HG03442 (cell line): Measurements from ENCODE around the gene PSMD6.

Experiments used
- ATAC-seq: cut with Tn5 transposase; IDR thresholded peaks from one replicate; pipeline ENCODE4 v1.9.1; 2021; ENCODE audit warnings: mild to moderate bottlenecking, moderate library complexity; ENCODE audit not compliant: unreplicated experiment

PSMD6 gene

GRCh38 chr3:63980830-63981498 is 42.3 kb downstream of the PSMD6 start:
- no peak for ATAC-seq

DNA sequence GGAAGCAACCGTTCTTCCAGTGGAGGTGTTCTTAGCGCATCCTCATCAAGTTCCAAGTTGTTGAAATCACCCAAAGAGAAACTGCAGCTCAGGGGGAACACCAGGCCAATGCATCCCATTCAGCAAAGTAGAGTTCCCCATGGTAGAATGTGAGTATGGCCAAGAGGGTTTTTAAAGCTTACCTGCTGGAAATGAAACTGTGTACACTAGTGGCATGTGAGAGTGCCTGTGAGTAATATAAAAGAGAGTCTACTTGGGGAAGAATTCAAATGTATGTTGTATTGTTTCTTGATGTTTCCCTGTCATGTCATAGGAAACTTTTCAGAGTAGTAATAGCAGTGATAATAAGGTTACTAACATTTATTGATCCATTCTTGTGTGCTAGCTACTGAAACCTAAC is 43.3 kb downstream of the PSMD6 start:
- ATAC-seq, result no peak

DNA sequence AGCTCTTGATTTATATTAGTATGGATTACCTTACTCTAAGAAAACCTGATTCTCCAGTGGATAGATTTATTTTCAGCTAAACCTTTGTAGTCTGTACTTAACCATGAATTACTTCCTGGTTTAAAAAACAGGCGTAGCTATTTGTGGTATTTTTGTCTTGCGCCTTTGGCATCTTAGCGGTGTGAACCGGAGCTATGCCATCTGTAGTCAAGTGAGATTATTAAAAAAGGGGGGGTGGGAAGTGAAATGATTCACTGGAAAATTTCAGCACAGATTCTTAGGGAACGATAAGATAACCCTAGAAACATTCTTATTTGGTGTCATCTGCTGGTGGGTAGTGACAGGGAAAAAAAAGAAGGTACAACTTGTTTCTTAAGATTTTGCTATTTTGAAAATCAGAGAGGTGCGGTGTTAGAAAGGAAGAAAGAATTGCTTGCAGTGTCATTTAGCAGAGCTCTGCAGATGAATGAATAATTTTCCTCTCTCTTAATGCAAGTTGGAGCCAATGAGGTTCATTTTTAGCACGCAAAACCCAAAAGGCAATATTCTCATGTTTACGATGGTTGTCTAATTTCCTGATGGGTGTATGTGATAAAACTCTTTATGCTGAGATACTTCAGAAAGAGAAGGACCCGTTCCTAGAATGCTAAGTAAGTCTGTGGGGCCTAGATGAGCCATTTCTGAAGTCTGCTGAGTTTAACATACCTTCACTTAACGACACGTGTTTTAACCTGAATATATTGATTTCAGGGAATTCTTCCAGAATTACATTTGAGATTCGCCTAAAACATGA is 44.0 kb downstream of the PSMD6 start:
- no peak for ATAC-seq

- ATAC-seq, result no peak
These were observed 45.4 kb downstream of the PSMD6 start for GRCh38 chr3:63977893-63978292.

DNA sequence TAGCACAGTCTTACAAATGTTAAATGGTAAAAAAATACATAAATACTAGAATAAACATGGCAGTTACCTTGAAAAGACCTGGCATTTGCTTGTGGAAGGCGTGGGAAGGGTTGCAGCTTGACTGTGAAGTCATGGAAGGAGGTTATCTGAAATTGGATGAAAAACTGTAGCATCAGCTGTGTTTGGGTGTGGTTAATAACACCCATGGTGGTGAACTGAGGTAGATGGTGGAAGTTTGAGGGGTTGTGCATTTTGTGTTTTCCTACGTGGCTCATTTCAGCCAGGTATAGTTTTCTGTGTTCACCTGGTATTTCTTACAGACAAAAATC is 46.5 kb downstream of the PSMD6 start:
- ATAC-seq, result no peak

GRCh38 chr3:63976161-63976871 is 47.0 kb downstream of the PSMD6 start:
- ATAC-seq, result no peak

DNA sequence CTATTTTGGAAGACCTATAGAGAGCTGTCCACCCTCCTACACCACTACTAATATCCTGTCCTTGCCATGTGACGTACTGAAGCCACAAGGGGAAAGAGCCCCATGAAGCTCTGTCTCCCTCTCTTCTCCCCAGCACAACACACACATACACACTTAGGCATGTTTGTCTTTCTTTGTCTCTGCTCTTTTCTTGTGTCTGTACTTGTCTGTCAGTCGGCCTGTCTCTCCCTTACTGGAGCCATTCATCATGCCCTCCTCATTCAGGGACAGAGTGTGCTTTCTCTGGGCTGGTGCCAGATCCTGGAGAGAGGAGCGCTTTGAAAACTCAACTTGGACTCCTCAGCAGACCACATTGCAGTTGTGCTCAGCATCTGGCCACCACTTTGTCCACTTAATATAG is 47.6 kb downstream of the PSMD6 start:
- no peak for ATAC-seq

GRCh38 chr3:63974451-63974850 is 48.8 kb downstream of the PSMD6 start:
- ATAC-seq, result no peak

DNA sequence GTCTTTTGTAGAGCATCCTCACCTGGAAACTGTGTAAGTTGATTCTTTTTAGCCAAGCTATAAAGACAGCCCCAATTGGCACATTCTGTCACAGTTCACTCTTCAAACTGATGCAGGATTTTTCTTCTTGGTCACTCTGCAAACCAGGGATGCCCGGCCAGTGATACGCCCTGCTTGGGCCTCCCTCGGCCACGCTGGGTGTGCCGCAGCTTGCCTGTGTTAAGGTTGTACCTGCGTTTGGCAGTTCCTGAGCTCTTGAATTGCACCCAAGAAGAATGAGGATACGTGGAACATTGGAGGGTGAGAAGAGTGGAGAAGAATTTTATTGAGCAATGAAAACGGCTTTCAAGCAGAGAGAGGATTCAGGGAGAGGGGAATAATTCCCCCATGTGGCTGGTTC is 49.9 kb downstream of the PSMD6 start:
- ATAC-seq, result no peak

DNA sequence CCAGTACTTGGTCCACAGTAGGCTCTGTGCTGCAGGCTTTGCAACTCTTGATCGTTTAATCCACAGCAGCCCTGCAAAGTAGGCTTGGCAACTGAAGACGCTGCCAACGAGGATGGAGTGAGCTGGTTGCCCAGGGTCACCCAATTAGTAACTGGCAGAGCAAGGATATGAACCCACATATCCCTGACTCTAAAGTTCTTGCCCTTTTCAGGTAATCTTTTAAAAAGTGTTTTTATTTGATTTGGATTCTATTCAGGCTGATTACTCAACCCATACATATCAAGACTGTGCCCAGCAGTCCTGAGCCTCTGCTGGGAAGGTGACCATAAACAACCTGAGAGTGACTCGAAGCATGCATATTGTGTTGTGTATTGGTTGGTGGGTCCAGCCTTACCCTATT is 50.3 kb downstream of the PSMD6 start:
- no peak for ATAC-seq

DNA sequence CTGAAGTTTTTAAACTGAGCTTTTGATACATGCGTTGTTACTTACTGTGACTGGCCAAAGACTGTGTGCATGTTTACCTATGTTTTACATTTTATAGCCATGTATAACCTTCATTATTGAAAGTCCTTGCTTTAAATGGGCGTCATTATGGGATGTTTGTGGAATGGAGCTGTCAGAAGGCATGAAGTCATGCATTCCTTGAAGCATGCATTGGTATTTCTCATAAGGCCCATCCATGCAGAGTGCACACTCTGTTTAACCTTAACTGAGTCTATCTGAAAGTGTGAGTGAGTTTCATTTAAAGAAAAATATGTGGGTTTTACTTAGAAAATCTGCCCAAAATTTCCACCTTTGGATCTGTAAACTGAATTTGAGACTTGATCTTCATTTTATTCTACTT is 51.1 kb downstream of the PSMD6 start:
- ATAC-seq, result no peak

GRCh38 chr3:63970631-63971475 is 52.4 kb downstream of the PSMD6 start:
- no peak for ATAC-seq

- no peak for ATAC-seq
These were observed 53.4 kb downstream of the PSMD6 start for GRCh38 chr3:63969876-63970275.

GRCh38 chr3:63968612-63969350 is 54.5 kb downstream of the PSMD6 start:
- no peak for ATAC-seq

DNA sequence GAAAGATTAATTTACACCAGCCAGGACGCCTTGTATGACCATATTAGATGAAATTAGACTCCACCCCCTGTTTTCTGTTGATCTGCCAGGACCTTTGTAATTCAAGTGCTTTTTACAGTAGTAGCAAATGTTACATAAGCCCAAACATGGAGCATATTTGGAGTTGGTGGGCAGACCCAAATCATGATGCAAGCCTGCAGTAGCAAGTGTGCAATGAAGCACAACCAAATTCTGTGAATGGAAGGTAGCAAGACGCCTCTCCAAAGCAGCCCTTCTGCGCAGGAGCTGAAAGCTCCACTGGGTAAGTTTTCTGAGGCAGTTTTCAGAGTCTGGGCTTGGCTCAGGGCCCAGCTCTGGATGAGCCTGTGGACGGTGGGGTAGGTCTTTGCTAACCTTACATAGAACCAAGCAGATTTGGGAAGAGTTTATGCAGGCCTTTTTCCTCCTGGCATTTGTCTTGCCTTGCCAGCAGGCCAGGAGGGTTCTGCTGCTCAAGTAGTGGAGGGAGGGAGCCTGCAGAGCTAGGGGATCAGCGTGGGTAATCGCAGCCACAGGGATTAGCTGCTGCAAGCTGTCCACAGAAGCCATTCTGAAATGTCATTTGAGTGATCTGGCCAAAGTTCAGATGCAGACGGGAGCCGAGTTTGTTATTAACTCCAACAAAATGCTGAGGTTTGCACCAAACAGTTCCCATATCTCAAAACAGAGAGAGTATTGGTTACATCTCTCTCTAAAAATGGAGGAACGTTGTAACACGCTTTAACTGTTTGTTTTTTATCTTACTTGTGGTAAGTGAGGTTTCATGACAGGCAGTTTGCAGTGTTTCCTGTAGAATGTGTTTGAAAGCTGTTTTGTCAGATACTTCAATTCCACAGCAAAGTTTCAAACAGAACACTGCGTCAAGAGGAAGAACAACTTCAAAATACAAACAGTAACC is 55.4 kb downstream of the PSMD6 start:
- peak; percentile 51 for ATAC-seq

GRCh38 chr3:63966871-63967270 is 56.4 kb downstream of the PSMD6 start:
- ATAC-seq, result no peak

- no peak for ATAC-seq
These were observed 57.3 kb downstream of the PSMD6 start for GRCh38 chr3:63966007-63966406.

DNA sequence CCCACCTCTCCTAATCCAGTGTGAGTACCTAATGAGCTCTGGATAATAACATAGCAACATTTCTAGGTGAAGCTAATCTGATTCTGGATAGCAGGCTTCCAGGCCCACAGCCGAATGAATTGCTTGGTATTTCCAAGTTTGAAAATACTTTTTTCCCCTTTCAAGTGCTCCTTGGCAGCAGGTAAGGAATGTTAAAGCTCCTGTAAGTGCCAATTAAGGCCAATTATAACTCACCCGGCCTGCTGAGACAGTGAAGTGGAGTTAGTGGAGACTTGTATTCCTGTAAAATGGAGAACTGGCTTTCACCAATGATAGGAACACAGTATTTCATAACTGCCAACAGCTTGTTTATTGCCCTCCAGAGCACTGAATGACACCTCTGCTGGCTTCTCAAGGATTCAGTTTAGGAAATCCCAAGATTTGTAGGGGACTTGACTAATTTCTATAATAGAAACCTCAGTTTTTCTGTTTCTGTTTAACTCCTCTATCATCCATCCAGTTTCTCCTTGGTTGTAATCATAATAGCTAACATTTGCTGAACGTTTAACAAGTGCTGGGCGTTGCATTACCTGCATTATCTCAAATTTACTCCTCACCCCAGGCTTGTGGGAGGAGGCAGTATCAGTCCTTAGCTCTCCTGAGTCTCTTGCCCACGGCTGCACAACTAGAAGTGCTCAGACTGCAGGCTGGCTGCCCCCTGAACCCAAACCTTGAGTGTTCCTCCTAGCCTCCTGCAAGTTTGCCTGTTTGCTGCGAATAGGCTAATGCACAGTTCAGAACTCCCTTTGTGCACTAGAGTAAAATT is 58.4 kb downstream of the PSMD6 start:
- no peak for ATAC-seq

- no peak for ATAC-seq
These were observed 59.8 kb downstream of the PSMD6 start for GRCh38 chr3:63963496-63963895.
